Fibroblast of lung (primary cell): ENCODE results near the gene WRAP73.

Source experiments
- CTCF ChIP-seq, 2 donors: IDR thresholded peaks in 1 of 2; conservative IDR thresholded peaks in 1 of 2; 1 replicate in 1 of 2; 2 replicates in 1 of 2; pipeline ENCODE4 v1.5.1; 2011 to 2012; ENCODE audit warnings: low read length in 2 of 2, control low read depth in 1 of 2, inconsistent platforms in 1 of 2, low read depth in 1 of 2, mild to moderate bottlenecking in 1 of 2
- EZH2 ChIP-seq: IDR thresholded peaks from 2 replicates; pipeline ENCODE4 v1.5.1; 2012; ENCODE audit warnings: low read length, control low read depth, mild to moderate bottlenecking; ENCODE audit errors: missing control alignments

GRCh38 chr1:3614755-3615742 lies 34.9 kb downstream of the WRAP73 start:
- no peak for TF ChIP-seq EZH2
- TF ChIP-seq CTCF (conservative IDR thresholded peaks at IDR 0.05 in 1 of 2, IDR thresholded peaks at IDR 0.05 in 1 of 2; ENCODE audit: low read depth in 1 of 2, low read length in 2 of 2): peak; percentile 58 to 71
